Mesendoderm (in vitro differentiated cells): Measurements from ENCODE around the gene EDN2.

Experiments used
- DNase-seq: peaks from one replicate; pipeline ENCODE4 v3.0.0; 2013
- H2AK5ac ChIP-seq: 2 replicates; pipeline ENCODE4 v1.6.1; 2013; ENCODE audit warnings: low read length, inconsistent platforms
- H2BK120ac ChIP-seq: 2 replicates; pipeline ENCODE4 v1.6.1; 2013; ENCODE audit warnings: low read depth, mild to moderate bottlenecking, low read length, moderate library complexity, mixed read lengths
- H2BK15ac ChIP-seq: replicated peaks from 2 replicates; pipeline ENCODE4 v1.6.1; 2013; ENCODE audit warnings: low read depth, mild to moderate bottlenecking, moderate library complexity
- H2BK5ac ChIP-seq: 2 replicates; pipeline ENCODE4 v1.6.1; 2013; ENCODE audit warnings: low read length, inconsistent platforms
- H3K18ac ChIP-seq: 2 replicates; pipeline ENCODE4 v1.6.1; 2013; ENCODE audit warnings: mild to moderate bottlenecking, low read length, mixed read lengths
- H3K23ac ChIP-seq: one replicate; pipeline ENCODE4 v1.6.1; 2013; ENCODE audit warnings: low read length
- H3K27ac ChIP-seq: 2 replicates; pipeline ENCODE4 v1.5.1; 2013; ENCODE audit warnings: low read depth, mild to moderate bottlenecking, inconsistent platforms, low read length, moderate library complexity
- H3K27me3 ChIP-seq: 2 replicates; pipeline ENCODE4 v1.6.1; 2013; ENCODE audit warnings: low read length, control low read depth, mild to moderate bottlenecking, inconsistent platforms; ENCODE audit not compliant: insufficient read depth, poor library complexity
- H3K36me3 ChIP-seq: 2 replicates; pipeline ENCODE4 v1.6.1; 2013; ENCODE audit warnings: low read length, inconsistent platforms; ENCODE audit not compliant: control insufficient read depth, insufficient read depth
- H3K4ac ChIP-seq: one replicate; pipeline ENCODE4 v1.6.1; 2013; ENCODE audit warnings: low read depth, mild to moderate bottlenecking, low read length, moderate library complexity
- H3K4me1 ChIP-seq: 2 replicates; pipeline ENCODE4 v1.6.1; 2013; ENCODE audit warnings: low read depth, low read length, inconsistent platforms; ENCODE audit not compliant: control insufficient read depth
- H3K4me2 ChIP-seq: 2 replicates; pipeline ENCODE4 v1.6.1; 2013; ENCODE audit warnings: low read length
- H3K4me3 ChIP-seq: 2 replicates; pipeline ENCODE4 v1.5.1; 2013; ENCODE audit warnings: mild to moderate bottlenecking, low read length
- H3K56ac ChIP-seq: one replicate; pipeline ENCODE4 v1.6.1; 2013; ENCODE audit warnings: low read length
- H3K79me1 ChIP-seq: 2 replicates; pipeline ENCODE4 v1.6.1; 2013; ENCODE audit warnings: low read length, inconsistent platforms
- H3K79me2 ChIP-seq: 2 replicates; pipeline ENCODE4 v1.6.1; 2013; ENCODE audit warnings: mild to moderate bottlenecking, low read length; ENCODE audit not compliant: control insufficient read depth, insufficient read depth
- H3K9ac ChIP-seq: 2 replicates; pipeline ENCODE4 v1.6.1; 2013; ENCODE audit warnings: low read length, inconsistent platforms
- H4K5ac ChIP-seq: one replicate; pipeline ENCODE4 v1.6.1; 2013; ENCODE audit warnings: low read length
- H4K8ac ChIP-seq: one replicate; pipeline ENCODE4 v1.6.1; 2013; ENCODE audit warnings: low read depth, mild to moderate bottlenecking, control low read depth, low read length, moderate library complexity
- WGBS: extraction: QIAGEN DNeasy Blood & Tissue Kit; methylation state at CpG from one replicate; pipeline ENCODE4 v1.1.7; 2013; ENCODE audit warnings: low lambda C conversion rate, missing lambda C conversion rate; ENCODE audit not compliant: insufficient coverage; ENCODE audit errors: extremely low coverage; 5-methylcytosine and 5-hydroxymethylcytosine counted together

The EDN2 gene

GRCh38 chr1:41473738-41474362 lies 10.6 kb downstream of the EDN2 start:
- Histone ChIP-seq H3K4me2 (no peak overlapping the region), H3K18ac (no peak overlapping the region), H4K5ac (no peak overlapping the region), H2BK5ac (no peak overlapping the region), H3K4me1 (no peaks in the 10 kb centered on the region), H3K36me3 (no peaks in the 10 kb centered on the region), H2AK5ac (no peak overlapping the region), H4K8ac (no peak overlapping the region), H3K23ac (no peak overlapping the region), H3K79me2 (no peaks in the 10 kb centered on the region), H2BK120ac (no peak overlapping the region), H2BK15ac (no peak overlapping the region), H3K9ac (no peak overlapping the region), H3K4me3 (no peak overlapping the region), H3K27ac (no peak overlapping the region), H3K4ac (no peak overlapping the region), H3K56ac (no peak overlapping the region), H3K79me1 (no peaks in the 10 kb centered on the region), H3K27me3 (no peaks in the 10 kb centered on the region)
- no peak for DNase-seq
- no CpG with 5 or more reads among the region's 6 CpGs for WGBS

- Histone ChIP-seq H2BK5ac (no peak overlapping the region), H3K18ac (no peak overlapping the region), H3K36me3 (no peaks in the 10 kb centered on the region), H2AK5ac (no peak overlapping the region), H3K4ac (no peak overlapping the region), H3K79me1 (no peaks in the 10 kb centered on the region), H3K4me3 (no peak overlapping the region), H2BK120ac (no peak overlapping the region), H3K27me3 (no peaks in the 10 kb centered on the region), H3K27ac (no peak overlapping the region), H3K4me1 (no peaks in the 10 kb centered on the region), H3K23ac (no peak overlapping the region), H3K56ac (no peak overlapping the region), H3K4me2 (no peak overlapping the region), H4K8ac (no peak overlapping the region), H2BK15ac (no peak overlapping the region), H3K79me2 (no peaks in the 10 kb centered on the region), H4K5ac (no peak overlapping the region), H3K9ac (no peak overlapping the region)
- no peak for DNase-seq
- WGBS: no CpG with 5 or more reads among the region's 6 CpGs
These were observed 12.8 kb downstream of the EDN2 start for GRCh38 chr1:41471658-41472057.

DNA sequence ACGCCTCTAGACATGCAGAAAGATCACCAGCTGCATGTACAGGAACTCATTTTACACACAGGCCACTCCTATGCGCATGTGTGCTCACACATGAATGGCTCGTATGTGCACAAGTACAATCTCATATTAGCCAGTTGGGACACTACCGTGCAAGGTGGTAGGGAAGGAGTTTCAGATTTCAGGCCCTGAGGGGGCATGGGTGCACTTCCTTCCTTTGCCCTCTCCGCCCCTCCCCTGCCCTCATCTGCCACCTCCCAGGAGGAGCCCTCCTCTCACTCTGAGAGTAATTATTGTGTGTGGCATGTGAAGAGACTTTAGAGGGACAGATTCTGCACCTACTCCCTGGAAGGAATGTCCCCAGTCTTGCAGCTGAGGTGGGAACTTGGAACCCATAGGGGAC lies 14.8 kb downstream of the EDN2 start:
- Histone ChIP-seq H3K79me2 (no peaks in the 10 kb centered on the region), H3K4me3 (no peak overlapping the region), H3K4me2 (no peak overlapping the region), H3K36me3 (no peaks in the 10 kb centered on the region), H4K8ac (no peak overlapping the region), H3K27ac (no peak overlapping the region), H3K79me1 (no peaks in the 10 kb centered on the region), H3K56ac (no peak overlapping the region), H3K4me1 (no peaks in the 10 kb centered on the region), H4K5ac (no peak overlapping the region), H2BK5ac (no peak overlapping the region), H2BK15ac (no peak overlapping the region), H2BK120ac (no peak overlapping the region), H3K9ac (no peak overlapping the region), H3K23ac (no peak overlapping the region), H3K18ac (no peak overlapping the region), H3K27me3 (no peaks in the 10 kb centered on the region), H2AK5ac (no peak overlapping the region), H3K4ac (no peak overlapping the region)
- WGBS: no CpG with 5 or more reads among the region's 5 CpGs
- no peak for DNase-seq

- no peak overlapping the region for H2BK15ac ChIP-seq
- H3K18ac ChIP-seq: no peak overlapping the region
- H3K4ac ChIP-seq: no peak overlapping the region
- H2BK120ac ChIP-seq: no peak overlapping the region
- H3K79me2 ChIP-seq: no peaks in the 10 kb centered on the region
- no peaks in the 10 kb centered on the region for H3K27me3 ChIP-seq
- no peak overlapping the region for H3K4me3 ChIP-seq
- WGBS: no CpG with 5 or more reads among the region's 12 CpGs
- H4K5ac ChIP-seq: no peak overlapping the region
- H3K36me3 ChIP-seq: no peaks in the 10 kb centered on the region
- H3K4me2 ChIP-seq: no peak overlapping the region
- no peaks in the 10 kb centered on the region for H3K79me1 ChIP-seq
- H2BK5ac ChIP-seq: no peak overlapping the region
- H3K23ac ChIP-seq: no peak overlapping the region
- no peak overlapping the region for H4K8ac ChIP-seq
- no peak overlapping the region for H3K27ac ChIP-seq
- DNase-seq: no peak
- no peak overlapping the region for H3K56ac ChIP-seq
- H2AK5ac ChIP-seq: no peak overlapping the region
- H3K9ac ChIP-seq: no peak overlapping the region
- no peaks in the 10 kb centered on the region for H3K4me1 ChIP-seq
These were observed 16.2 kb downstream of the EDN2 start for GRCh38 chr1:41468122-41468762.

- no peak overlapping the region for H3K56ac ChIP-seq
- H3K27me3 ChIP-seq: no peaks in the 10 kb centered on the region
- H2BK120ac ChIP-seq: no peak overlapping the region
- no peak overlapping the region for H3K18ac ChIP-seq
- H3K27ac ChIP-seq: no peak overlapping the region
- no peak overlapping the region for H2AK5ac ChIP-seq
- no CpG with 5 or more reads among the region's 4 CpGs for WGBS
- H3K4me3 ChIP-seq: no peak overlapping the region
- no peak overlapping the region for H2BK5ac ChIP-seq
- H2BK15ac ChIP-seq: no peak overlapping the region
- H3K4ac ChIP-seq: no peak overlapping the region
- H4K5ac ChIP-seq: no peak overlapping the region
- no peak overlapping the region for H4K8ac ChIP-seq
- no peak overlapping the region for H3K9ac ChIP-seq
- H3K79me1 ChIP-seq: no peaks in the 10 kb centered on the region
- no peak overlapping the region for H3K23ac ChIP-seq
- H3K79me2 ChIP-seq: no peaks in the 10 kb centered on the region
- H3K4me2 ChIP-seq: no peak overlapping the region
- DNase-seq: no peak
- no peaks in the 10 kb centered on the region for H3K4me1 ChIP-seq
- no peaks in the 10 kb centered on the region for H3K36me3 ChIP-seq
These were observed 16.8 kb downstream of the EDN2 start for GRCh38 chr1:41467673-41468072.

- no CpG with 5 or more reads among the region's 5 CpGs for WGBS
- Histone ChIP-seq H2BK120ac (no peak overlapping the region), H3K4ac (no peak overlapping the region), H3K4me3 (no peak overlapping the region), H3K36me3 (no peaks in the 10 kb centered on the region), H4K8ac (no peak overlapping the region), H3K27me3 (no peaks in the 10 kb centered on the region), H2AK5ac (no peak overlapping the region), H2BK5ac (no peak overlapping the region), H2BK15ac (no peak overlapping the region), H3K79me1 (no peaks in the 10 kb centered on the region), H3K23ac (no peak overlapping the region), H3K18ac (no peak overlapping the region), H3K4me1 (no peaks in the 10 kb centered on the region), H3K56ac (no peak overlapping the region), H3K9ac (no peak overlapping the region), H3K4me2 (no peak overlapping the region), H3K27ac (no peak overlapping the region), H4K5ac (no peak overlapping the region), H3K79me2 (no peaks in the 10 kb centered on the region)
- no peak for DNase-seq
These were observed 18.3 kb downstream of the EDN2 start for GRCh38 chr1:41466146-41466545.
